ENCODE results near the gene PTPRN. TPM values are rescaled to one million over a fixed set of nuclear protein-coding genes. Genes with fewer than 3 reads are reported as not detected.
A peak's percentile ranks its signal among the peaks of the same experiment; 100 is the strongest.

Gene PTPRN
- total RNA-seq, 1 donor from 2014 or later, result 0.38 TPM

DNA sequence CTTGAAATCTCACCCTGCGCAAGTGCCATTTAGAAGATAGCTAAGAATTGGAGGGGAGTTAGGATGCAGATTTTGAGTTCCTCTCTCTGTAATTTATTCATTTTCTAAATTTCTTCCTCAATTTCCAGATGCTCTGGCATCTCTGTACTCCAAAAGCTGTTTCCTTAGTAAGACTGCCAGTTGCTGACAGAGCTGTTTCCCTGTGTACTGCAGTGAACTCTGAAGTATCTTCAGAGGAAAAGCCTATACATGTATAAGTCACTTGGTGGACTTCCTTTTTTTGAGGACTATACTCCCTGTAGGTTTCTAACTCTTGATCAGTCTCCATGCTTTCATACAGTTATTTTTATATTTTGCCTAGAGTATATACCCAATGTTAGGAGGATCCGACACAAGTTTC lies 24.9 kb upstream of the PTPRN start:
- peaks cover 5% of the 10 kb centered on the region for H3K9me3 Mint-ChIP-seq
- no peak for DNase-seq (ENCODE audit: low spot score in 2 of 2, unreplicated experiment in 2 of 2)
- no peak overlapping the region for H3K4me3 Mint-ChIP-seq
- H3K36me3 Mint-ChIP-seq, result no peaks in the 10 kb centered on the region
- no peak overlapping the region for H3K27ac Mint-ChIP-seq
- H3K27me3 Mint-ChIP-seq (ENCODE audit: low read depth), result peaks cover 93% of the 10 kb centered on the region
- TF ChIP-seq, protein P1, sequence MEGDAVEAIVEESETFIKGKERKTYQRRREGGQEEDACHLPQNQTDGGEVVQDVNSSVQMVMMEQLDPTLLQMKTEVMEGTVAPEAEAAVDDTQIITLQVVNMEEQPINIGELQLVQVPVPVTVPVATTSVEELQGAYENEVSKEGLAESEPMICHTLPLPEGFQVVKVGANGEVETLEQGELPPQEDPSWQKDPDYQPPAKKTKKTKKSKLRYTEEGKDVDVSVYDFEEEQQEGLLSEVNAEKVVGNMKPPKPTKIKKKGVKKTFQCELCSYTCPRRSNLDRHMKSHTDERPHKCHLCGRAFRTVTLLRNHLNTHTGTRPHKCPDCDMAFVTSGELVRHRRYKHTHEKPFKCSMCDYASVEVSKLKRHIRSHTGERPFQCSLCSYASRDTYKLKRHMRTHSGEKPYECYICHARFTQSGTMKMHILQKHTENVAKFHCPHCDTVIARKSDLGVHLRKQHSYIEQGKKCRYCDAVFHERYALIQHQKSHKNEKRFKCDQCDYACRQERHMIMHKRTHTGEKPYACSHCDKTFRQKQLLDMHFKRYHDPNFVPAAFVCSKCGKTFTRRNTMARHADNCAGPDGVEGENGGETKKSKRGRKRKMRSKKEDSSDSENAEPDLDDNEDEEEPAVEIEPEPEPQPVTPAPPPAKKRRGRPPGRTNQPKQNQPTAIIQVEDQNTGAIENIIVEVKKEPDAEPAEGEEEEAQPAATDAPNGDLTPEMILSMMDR (IDR thresholded peaks at IDR 0.05; ENCODE audit: unreplicated experiment), result no peak
- no peaks in the 10 kb centered on the region for H3K4me1 Mint-ChIP-seq

DNA sequence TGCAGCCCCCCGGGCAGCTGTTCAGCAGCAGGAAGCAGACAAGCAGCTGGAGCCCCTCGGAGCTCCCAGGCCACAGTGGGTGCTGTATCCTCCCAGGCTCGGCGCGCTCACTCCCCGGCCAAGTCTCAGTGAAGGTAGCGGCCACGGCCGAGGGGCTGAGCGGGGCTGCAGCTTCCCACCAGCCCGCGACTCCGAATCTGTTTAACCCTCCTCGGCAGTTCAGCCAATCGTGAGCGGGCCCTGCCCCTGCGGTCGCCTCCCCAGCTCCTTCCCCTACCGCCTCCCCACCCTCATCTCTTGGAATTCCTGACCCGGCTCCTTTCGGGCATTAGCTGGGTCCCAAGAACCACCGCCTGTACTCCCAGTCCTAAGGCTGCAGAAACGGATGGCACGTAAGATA lies 23.3 kb upstream of the PTPRN start, which contains the start of gene RESP18:
TSS of gene RESP18 (minus strand) at position 203 of the 400 bp plus-strand sequence.
- Mint-ChIP-seq H3K36me3 (no peaks in the 10 kb centered on the region), H3K27me3 (ENCODE audit: low read depth) (peaks cover 95% of the 10 kb centered on the region), H3K4me3 (no peak within 1 kb of the TSS), H3K4me1 (no peaks in the 10 kb centered on the region), H3K9me3 (peaks cover 5% of the 10 kb centered on the region), H3K27ac (no peak within 1 kb of the TSS)
- TF ChIP-seq, protein P1 (IDR thresholded peaks at IDR 0.05; ENCODE audit: unreplicated experiment), result no peak
- no peak for DNase-seq (ENCODE audit: low spot score in 2 of 2, unreplicated experiment in 2 of 2)

DNA sequence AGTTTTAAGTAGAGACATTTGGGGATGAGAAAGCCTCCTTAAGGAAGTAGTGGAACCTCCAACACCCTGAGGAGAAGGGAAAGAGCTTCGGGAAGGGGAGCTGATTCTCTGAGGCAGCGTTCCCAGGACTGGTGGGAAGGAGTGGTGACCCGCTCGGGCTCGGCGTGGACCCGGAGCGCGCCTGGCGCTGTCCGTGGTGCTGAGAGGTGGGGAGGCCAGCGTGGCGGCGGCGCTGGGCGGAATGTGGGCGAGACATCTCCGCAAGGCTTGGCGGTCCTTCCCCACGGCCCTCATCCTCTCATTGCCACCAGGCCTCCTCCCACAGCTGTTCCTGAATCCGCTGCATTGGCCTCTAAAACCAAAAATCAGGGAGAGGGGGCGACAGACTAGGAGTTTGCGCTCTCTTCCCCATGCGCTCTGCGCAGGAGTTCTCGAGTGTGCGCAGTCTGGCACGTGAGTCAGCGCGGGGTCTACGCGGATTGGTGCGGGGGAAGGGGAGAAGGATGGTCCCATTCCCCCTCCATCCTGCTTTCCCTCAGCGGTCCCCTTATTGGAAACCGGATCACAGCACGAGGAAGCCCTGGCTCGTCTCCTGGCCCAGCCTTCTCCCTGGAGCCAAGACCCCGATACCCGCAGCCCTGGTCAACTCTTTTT lies 22.5 kb upstream of the PTPRN start:
- Mint-ChIP-seq H3K27ac (no peak overlapping the region), H3K9me3 (peaks cover 5% of the 10 kb centered on the region), H3K36me3 (no peaks in the 10 kb centered on the region), H3K27me3 (ENCODE audit: low read depth) (peaks cover 99% of the 10 kb centered on the region), H3K4me3 (no peak overlapping the region), H3K4me1 (no peaks in the 10 kb centered on the region)
- peak; percentile 69 to 85 for DNase-seq (ENCODE audit: low spot score in 2 of 2, unreplicated experiment in 2 of 2)
- TF ChIP-seq, protein P1 (IDR thresholded peaks at IDR 0.05; ENCODE audit: unreplicated experiment), result no peak

DNA sequence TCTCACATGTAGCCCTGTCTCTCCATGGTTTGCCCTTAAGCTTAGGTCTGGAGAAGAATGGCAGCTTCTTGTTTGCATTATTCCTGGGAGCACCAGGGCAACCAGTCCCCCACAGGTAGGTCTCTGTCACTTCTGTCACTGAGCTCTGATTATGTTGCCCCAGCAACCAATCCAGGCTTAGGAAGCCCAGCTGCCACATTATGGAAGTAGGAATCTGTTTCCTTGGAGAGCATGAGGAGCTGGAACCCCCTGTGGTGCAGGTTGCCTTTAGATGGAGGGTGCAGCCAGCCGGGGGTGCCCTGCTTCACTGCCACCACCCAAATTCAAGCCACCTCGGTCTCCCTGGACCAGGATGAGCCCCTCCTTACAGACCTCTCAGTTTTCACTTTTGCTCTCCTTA lies 18.5 kb upstream of the PTPRN start:
- Mint-ChIP-seq H3K36me3 (no peaks in the 10 kb centered on the region), H3K27me3 (ENCODE audit: low read depth) (peaks cover 97% of the 10 kb centered on the region), H3K27ac (no peak overlapping the region), H3K9me3 (no peaks in the 10 kb centered on the region), H3K4me1 (no peaks in the 10 kb centered on the region), H3K4me3 (no peak overlapping the region)
- TF ChIP-seq, protein P1 (IDR thresholded peaks at IDR 0.05; ENCODE audit: unreplicated experiment), result no peak
- DNase-seq (ENCODE audit: low spot score in 2 of 2, unreplicated experiment in 2 of 2), result no peak

DNA sequence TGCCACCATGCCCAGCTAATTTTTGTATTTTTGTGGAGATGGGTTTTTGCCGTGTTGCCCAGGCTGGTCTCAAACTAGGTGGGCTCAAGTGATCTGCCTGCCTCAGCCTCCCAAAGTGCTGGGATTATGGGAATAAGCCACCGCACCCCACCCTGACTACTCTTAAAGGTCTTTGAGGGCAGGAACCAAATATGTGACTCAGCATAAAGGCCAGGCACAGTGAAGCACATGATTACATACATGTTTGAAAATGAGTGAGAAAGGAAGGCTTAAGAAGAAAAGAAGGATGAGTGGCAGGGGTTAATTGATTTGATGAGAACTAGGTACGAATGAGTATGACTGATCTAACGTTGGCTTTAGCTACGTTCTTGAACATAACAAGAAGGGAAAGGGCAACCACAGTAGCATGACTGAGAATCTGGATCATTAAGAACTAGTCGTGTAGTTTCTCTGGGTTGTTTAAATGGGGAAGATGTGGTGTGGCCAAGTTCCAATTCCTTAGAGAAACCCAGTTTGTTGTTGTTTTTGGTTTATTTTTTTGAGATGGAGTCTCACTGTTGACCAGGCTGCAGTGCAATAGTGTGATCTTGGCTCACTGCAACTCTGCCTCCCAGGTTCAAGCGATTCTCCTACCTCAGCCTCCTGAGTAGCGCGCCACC lies 16.6 kb upstream of the PTPRN start:
- Mint-ChIP-seq H3K9me3 (no peaks in the 10 kb centered on the region), H3K4me3 (no peak overlapping the region), H3K27me3 (ENCODE audit: low read depth) (peaks cover 95% of the 10 kb centered on the region), H3K27ac (no peak overlapping the region), H3K4me1 (no peaks in the 10 kb centered on the region), H3K36me3 (no peaks in the 10 kb centered on the region)
- TF ChIP-seq, protein P1 (IDR thresholded peaks at IDR 0.05; ENCODE audit: unreplicated experiment), result no peak
- DNase-seq (ENCODE audit: low spot score in 2 of 2, unreplicated experiment in 2 of 2), result no peak
